ENCODE data around the gene MYO19.
"Not testable (repeated sequence)": the region's sequence is repeated elsewhere in the genome, so short reads cannot be mapped to it uniquely, and the experiment has no call there.

Gene MYO19

GRCh38 chr17:36459601-36460000 is 75.1 kb downstream of the MYO19 start:
- no peak for DNase-seq

GRCh38 chr17:36459045-36459444 is 75.6 kb downstream of the MYO19 start:
- DNase-seq, result no peak

GRCh38 chr17:36457701-36458100 is 77.0 kb downstream of the MYO19 start:
- DNase-seq, result not testable (repeated sequence)

- not testable (repeated sequence) for DNase-seq
These were observed 81.8 kb downstream of the MYO19 start for GRCh38 chr17:36452888-36453287.

- not testable (repeated sequence) for DNase-seq
These were observed 84.7 kb downstream of the MYO19 start for GRCh38 chr17:36449997-36450396.

Data from GF-D8 (cell line).